SKM-1 treated with dmso at 0.1 percent for 144 hours (cell line): ENCODE data around the gene WDR93.
"Not testable (repeated sequence)": the region's sequence is repeated elsewhere in the genome, so short reads cannot be mapped to it uniquely, and the experiment has no call there.

Source experiments
- DNase-seq: peaks from one replicate; lab custom pipeline; 2025; ENCODE audit not compliant: unreplicated experiment; lab: John Stamatoyannopoulos, UW

The WDR93 gene

DNA sequence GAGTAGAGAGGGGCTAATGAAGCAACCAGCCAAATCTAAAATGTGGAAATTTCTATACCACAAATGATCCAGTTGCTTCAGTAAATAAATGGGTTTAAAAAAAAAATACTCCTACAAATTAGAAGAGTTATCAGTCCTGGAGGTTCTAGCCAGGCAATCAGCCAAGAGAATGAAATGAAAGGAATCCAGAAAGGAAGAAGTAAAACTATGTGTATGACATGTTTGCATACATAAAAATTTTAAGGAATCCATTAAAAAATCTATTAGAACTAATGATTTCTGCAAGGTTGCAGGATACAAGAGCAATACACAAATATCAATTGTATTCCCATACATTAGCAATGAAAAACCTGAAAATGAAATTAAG lies 95.1 kb downstream of the WDR93 start:
- no peak for DNase-seq

GRCh38 chr15:89787944-89788343 lies 97.3 kb downstream of the WDR93 start:
- no peak for DNase-seq

DNA sequence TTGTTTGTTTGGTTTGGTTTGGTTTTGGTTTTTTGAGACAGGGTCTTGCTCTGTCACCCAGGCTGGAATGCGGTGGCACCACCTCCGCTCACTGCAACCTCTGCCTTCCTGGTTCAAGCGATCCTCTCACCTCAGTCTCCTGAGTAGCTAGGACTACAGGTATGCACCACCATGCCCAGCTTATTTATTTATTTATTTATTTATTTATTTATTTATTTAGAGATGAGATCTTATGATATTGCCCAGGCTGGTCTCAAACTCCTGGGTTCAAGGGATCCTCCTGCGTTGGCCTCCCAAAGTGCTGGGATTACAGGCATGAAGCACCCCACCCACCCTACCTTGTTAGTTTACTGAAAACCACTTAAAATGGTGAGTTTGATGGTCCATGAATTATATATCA lies 98.0 kb downstream of the WDR93 start:
- not testable (repeated sequence) for DNase-seq

DNA sequence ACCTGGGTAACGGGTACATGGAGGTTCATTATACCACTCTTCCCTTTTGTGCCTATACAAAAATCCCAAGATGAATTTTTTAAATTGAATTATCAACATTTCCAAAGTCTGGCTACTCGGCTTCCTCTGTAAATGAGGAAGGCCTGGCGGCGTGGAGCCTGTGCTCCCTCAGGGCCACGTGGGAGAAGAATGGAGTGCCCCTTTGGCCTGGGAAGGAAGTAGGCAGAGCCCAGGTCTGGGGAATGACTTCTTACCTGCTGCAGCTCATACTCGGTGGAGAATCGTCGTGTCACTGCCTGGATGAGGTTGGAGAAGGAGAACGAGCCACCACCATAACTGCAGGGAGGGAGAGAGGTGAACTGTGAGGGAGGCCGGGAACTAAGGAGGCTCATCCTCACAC lies 99.6 kb downstream of the WDR93 start:
- DNase-seq, result no peak

- DNase-seq, result no peak
These were observed 100.0 kb downstream of the WDR93 start for GRCh38 chr15:89790661-89791060.

- DNase-seq, result no peak
These were observed 101.6 kb downstream of the WDR93 start for GRCh38 chr15:89792106-89792805.
